Spleen (tissue), 11 donors: ENCODE results near the gene SLC7A5. TPM values are rescaled to one million over a fixed set of nuclear protein-coding genes. Genes with fewer than 3 reads are reported as not detected.

ENCODE experiments used
- DNase-seq: peaks from one replicate; pipeline ENCODE4 v3.0.0-alpha.2; 2020
- H3K27ac ChIP-seq, 8 donors: fragments of 200-600 bp; sonication (generic) in 7 of 8; 1 replicate in 4 of 8; 2 replicates in 4 of 8; pipeline versions ENCODE4 v1.5.0 to v1.8.0; 2016 to 2021; ENCODE audit warnings: inconsistent platforms in 4 of 8, mild to moderate bottlenecking in 4 of 8, moderate library complexity in 1 of 8
- H3K27me3 ChIP-seq, 7 donors: fragments of 200-600 bp; sonication (generic) in 6 of 7; replicated peaks in 1 of 7; 1 replicate in 4 of 7; 2 replicates in 3 of 7; pipeline versions ENCODE4 v1.5.0 to v1.8.0; 2016 to 2021; ENCODE audit warnings: inconsistent platforms in 3 of 7, mild to moderate bottlenecking in 1 of 7
- H3K36me3 ChIP-seq, 6 donors: fragments of 200-600 bp; sonication (generic) in 5 of 6; 1 replicate in 4 of 6; 2 replicates in 2 of 6; pipeline versions ENCODE4 v1.5.0 to v1.8.0; 2016 to 2021; ENCODE audit warnings: inconsistent platforms in 2 of 6
- H3K4me1 ChIP-seq, 6 donors: fragments of 200-600 bp; sonication (generic) in 5 of 6; 1 replicate in 3 of 6; 2 replicates in 3 of 6; pipeline versions ENCODE4 v1.5.0 to v1.8.0; 2016 to 2021; ENCODE audit warnings: inconsistent platforms in 3 of 6
- H3K4me3 ChIP-seq, 8 donors: fragments of 200-600 bp; sonication (generic) in 7 of 8; 1 replicate in 4 of 8; 2 replicates in 4 of 8; pipeline versions ENCODE4 v1.5.0 to v1.8.0; 2016 to 2021; ENCODE audit warnings: inconsistent platforms in 4 of 8, mild to moderate bottlenecking in 4 of 8, moderate library complexity in 2 of 8
- H3K9me3 ChIP-seq, 8 donors: fragments of 200-600 bp; sonication (generic) in 7 of 8; 1 replicate in 4 of 8; 2 replicates in 4 of 8; pipeline versions ENCODE4 v1.5.0 to v1.8.0; 2016 to 2021; ENCODE audit warnings: inconsistent platforms in 4 of 8
- POLR2A ChIP-seq, 3 donors: fragments of 450-650 bp; IDR thresholded peaks; one replicate each; pipeline ENCODE4 v1.5.1; 2017; ENCODE audit warnings: antibody characterized with exemption in 3 of 3, mild to moderate bottlenecking in 1 of 3
- POLR2AphosphoS5 ChIP-seq, 3 donors: sonication (generic); formaldehyde crosslinking; IDR thresholded peaks; one replicate each; pipeline ENCODE4 v1.5.1; 2017; ENCODE audit warnings: antibody characterized with exemption in 3 of 3
- WGBS, 5 donors: extraction: QIAGEN DNeasy Blood & Tissue Kit in 3 of 5; methylation state at CpG; one replicate each; pipeline versions ENCODE4 v1.1.5 to v1.1.7; 2013 to 2018; 5-methylcytosine and 5-hydroxymethylcytosine counted together
- intact Hi-C: fragments of 100-400 bp; cut with DNase I; formaldehyde crosslinking; loops from one replicate; pipeline ENCODE4 v1.15.0; 2023; ENCODE audit warnings: low total_unique reads
- polyA plus RNA-seq, 3 donors: library from polyadenylated mRNA; stranded (reverse); fragments of 200-250 nt; gene quantifications; one replicate each; pipeline ENCODE4 v1.2.1, GENCODE V29; 2013
- total RNA-seq, 7 donors: library from RNA; depleted of rRNA in 3 of 7; stranded (reverse); fragments of >200 nt in 3 of 7; fragmentation: NEBNext Ultra II Directional in 4 of 7; extraction: Animal tissue kit (Norgen Biotek cat#: 25700) in 4 of 7; gene quantifications; one replicate each; pipeline versions ENCODE4 v1.1.0 to v1.2.1, GENCODE V29; 2016 to 2021
- TF ChIP-seq, protein P1 (sequence below), 11 experiments: fragments of 200-600 bp in 7 of 11; fragments of 450-650 bp in 4 of 11; sonication (generic) in 4 of 11; IDR thresholded peaks in 8 of 11; conservative IDR thresholded peaks in 3 of 11; 1 replicate in 7 of 11; 2 replicates in 4 of 11; pipeline versions ENCODE4 v1.4.0 to v1.8.0; 2016 to 2021; ENCODE audit warnings: antibody characterized with exemption in 11 of 11, inconsistent platforms in 4 of 11, mild to moderate bottlenecking in 1 of 11
- donor health status: healthy with polysubstance abuse.
- donor health status: DM: no; HTN: no; CAD: no; lungs with moderate emphysema.
- donor health status: DM: no; HTN: no; CAD: no.
- donor health status: Bipolar disorder and iron deficiency.
- donor health status: healthy.
- donor health status: DM: no; HTN: no; CAD: no.
- donor health status: DM: yes; HTN: yes; CAD: no.

SLC7A5 gene
- total and polyA plus RNA-seq, 10 donors = 2.5 to 30.6 (median 17.0) TPM

DNA sequence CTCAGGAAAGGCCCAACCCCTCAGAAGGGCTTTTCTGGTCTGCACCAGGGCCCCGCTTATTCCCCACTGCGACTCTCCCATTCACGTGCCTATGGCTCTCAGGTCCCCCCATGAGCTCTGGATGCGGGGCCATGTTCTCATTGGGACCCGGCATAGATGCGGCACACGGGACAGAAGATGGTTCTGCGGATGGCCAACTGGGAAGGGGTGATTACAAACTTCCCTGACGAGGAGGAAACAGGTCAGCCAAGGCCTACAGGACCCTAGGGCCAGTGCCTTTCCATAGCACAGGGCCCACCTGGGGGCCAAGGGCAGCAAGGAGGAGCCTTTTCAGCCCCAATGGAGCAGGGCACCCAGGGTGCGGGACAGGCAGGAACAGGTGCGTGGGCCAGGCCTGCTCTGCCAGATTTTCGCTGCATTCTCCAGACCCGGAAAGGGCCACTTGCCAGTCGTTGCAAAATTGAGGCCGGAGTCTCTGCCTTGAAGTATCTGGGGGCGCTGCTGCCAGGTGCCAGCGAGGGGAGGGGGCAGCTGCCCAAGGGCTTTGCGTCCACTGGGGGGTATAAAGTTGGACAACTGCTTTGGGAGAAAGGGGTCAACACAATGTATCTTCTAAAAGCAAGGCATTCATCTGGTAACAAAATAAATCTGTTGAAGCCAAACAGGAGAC is 20.5 kb downstream of the SLC7A5 start:
- intact Hi-C loops = loop anchor here (10.0 kb wide), 1 partner anchor 74 kb away; no protein-coding TSS in a partner anchor
- no peak overlapping the region for H3K4me3 ChIP-seq
- peaks cover 15 to 80% (median 26%) of the 10 kb centered on the region in 6 donors for H3K4me1 ChIP-seq
- H3K36me3 ChIP-seq = peaks cover 0 to 66% (median 2%) of the 10 kb centered on the region in 6 donors
- H3K27ac ChIP-seq = no peak overlapping the region
- WGBS, 5 donors = 92 to 97% (median 95%) methylated on average over 15 to 18 of the region's 18 CpGs
- no peaks in the 10 kb centered on the region for H3K27me3 ChIP-seq
- TF ChIP-seq, protein P1, sequence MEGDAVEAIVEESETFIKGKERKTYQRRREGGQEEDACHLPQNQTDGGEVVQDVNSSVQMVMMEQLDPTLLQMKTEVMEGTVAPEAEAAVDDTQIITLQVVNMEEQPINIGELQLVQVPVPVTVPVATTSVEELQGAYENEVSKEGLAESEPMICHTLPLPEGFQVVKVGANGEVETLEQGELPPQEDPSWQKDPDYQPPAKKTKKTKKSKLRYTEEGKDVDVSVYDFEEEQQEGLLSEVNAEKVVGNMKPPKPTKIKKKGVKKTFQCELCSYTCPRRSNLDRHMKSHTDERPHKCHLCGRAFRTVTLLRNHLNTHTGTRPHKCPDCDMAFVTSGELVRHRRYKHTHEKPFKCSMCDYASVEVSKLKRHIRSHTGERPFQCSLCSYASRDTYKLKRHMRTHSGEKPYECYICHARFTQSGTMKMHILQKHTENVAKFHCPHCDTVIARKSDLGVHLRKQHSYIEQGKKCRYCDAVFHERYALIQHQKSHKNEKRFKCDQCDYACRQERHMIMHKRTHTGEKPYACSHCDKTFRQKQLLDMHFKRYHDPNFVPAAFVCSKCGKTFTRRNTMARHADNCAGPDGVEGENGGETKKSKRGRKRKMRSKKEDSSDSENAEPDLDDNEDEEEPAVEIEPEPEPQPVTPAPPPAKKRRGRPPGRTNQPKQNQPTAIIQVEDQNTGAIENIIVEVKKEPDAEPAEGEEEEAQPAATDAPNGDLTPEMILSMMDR (IDR thresholded peaks at IDR 0.05 in 8 of 11, conservative IDR thresholded peaks at IDR 0.05 in 3 of 11) = no peak
- TF ChIP-seq POLR2AphosphoS5 (IDR thresholded peaks at IDR 0.05) (no peak), POLR2A (IDR thresholded peaks at IDR 0.05) (no peak)
- no peak for DNase-seq
- H3K9me3 ChIP-seq = no peaks in the 10 kb centered on the region

DNA sequence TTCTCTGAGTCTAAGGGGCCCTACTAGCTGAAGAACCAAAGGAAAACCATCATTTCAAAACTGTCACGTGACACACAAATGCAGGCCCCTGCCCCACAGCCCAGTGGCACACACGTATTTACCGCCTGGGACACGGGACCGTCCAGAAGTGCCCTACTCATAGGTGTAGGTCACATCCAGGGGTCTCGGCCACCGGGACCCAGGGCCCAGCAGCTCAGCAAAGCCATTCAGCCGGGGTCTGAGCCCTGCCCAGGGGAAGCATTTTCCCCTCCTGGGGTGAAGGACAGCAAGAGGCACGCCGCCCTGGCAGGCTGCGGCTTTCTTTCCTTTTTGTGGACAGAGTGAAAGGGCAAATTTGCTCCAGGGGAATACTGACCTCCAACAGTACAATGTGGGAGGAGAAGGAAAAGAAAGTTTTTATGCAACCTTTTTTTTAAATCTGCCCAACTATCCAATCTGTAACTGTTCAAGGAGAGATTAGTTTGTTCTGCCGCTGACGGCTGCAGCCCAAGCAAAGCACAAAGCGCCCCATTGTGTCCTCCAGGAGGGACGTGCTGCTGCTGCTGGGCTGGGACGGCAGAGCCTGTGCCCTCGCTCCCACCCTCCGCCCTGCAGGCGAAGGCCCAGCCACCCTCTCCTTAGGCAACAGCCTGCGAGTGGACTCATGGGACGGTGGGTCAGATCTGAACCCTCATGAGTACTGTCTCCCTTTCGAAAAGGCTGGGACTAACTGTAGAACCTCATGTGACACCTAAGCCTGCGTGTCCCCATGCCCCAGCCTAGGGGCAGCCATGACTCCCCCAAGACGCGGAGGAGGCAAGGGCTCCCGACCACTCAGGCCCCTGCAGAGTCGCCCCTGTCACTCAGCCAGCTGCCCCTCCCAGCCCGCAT is 21.3 kb downstream of the SLC7A5 start:
- Histone ChIP-seq H3K4me3 (no peak overlapping the region), H3K36me3 (peaks cover 0 to 66% (median 2%) of the 10 kb centered on the region in 6 donors), H3K9me3 (no peaks in the 10 kb centered on the region), H3K4me1 (peaks cover 8 to 72% (median 18%) of the 10 kb centered on the region in 6 donors), H3K27me3 (no peaks in the 10 kb centered on the region), H3K27ac (peak overlapping the region in 1 of 8 donors; percentile 19)
- no peak for DNase-seq
- intact Hi-C loops = loop anchor here (10.0 kb wide), 1 partner anchor 73 kb away; no protein-coding TSS in a partner anchor
- TF ChIP-seq POLR2AphosphoS5 (IDR thresholded peaks at IDR 0.05) = peak in 1 of 3 donors; percentile 22
- TF ChIP-seq, protein P1 (IDR thresholded peaks at IDR 0.05 in 8 of 11, conservative IDR thresholded peaks at IDR 0.05 in 3 of 11) = no peak
- no peak for TF ChIP-seq POLR2A (IDR thresholded peaks at IDR 0.05)
- 77 to 88% (median 84%) methylated on average over 17 to 28 of the region's 28 CpGs for WGBS, 5 donors

DNA sequence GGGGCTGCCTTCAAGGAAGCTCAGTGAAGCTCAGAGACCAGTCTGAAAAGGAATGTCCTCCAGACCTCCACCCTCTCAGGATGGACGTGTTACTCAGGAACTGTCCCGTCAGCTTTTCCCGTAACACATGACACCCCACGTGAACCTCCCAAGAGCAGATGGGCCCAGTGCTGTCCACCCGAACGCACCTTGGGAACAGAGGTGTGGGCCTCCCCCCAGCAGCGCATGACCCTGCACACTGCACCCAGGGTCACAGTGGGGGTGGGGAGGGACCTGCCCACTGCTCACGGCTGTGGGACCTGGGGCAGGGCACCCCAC is 21.9 kb downstream of the SLC7A5 start:
- Histone ChIP-seq H3K27me3 (no peaks in the 10 kb centered on the region), H3K4me3 (no peak overlapping the region), H3K9me3 (no peaks in the 10 kb centered on the region), H3K4me1 (peaks cover 8 to 68% (median 16%) of the 10 kb centered on the region in 6 donors), H3K27ac (peak overlapping the region in 1 of 8 donors; percentile 19), H3K36me3 (peaks cover 0 to 69% (median 2%) of the 10 kb centered on the region in 6 donors)
- TF ChIP-seq, protein P1 (IDR thresholded peaks at IDR 0.05 in 8 of 11, conservative IDR thresholded peaks at IDR 0.05 in 3 of 11) = no peak
- no peak for TF ChIP-seq POLR2A (IDR thresholded peaks at IDR 0.05)
- intact Hi-C loops = loop anchor here (10.0 kb wide), 1 partner anchor 73 kb away; no protein-coding TSS in a partner anchor
- DNase-seq = no peak
- 68 to 83% (median 78%) methylated on average over 6 to 8 of the region's 8 CpGs for WGBS, 5 donors
